Right cardiac atrium (tissue), 5 donors: Measurements from ENCODE around the gene IGDCC3. TPM values are rescaled to one million over a fixed set of nuclear protein-coding genes. Genes with fewer than 3 reads are reported as not detected.

ENCODE experiments used
- ATAC-seq, 2 donors: fragments of 200-7000 bp; cut with Tn5 transposase; one replicate each; pipeline versions ENCODE4 v1.8.0 to v1.9.1; 2020; ENCODE audit warnings: moderate library complexity in 2 of 2, mild to moderate bottlenecking in 1 of 2
- DNase-seq, 3 donors: peaks; one replicate each; pipeline ENCODE4 v3.0.0-alpha.2; 2020
- H3K27ac ChIP-seq: one replicate; pipeline ENCODE4 v1.5.1; 2013; ENCODE audit warnings: mild to moderate bottlenecking, low read length, control low read depth, moderate library complexity
- H3K27me3 ChIP-seq: one replicate; pipeline ENCODE4 v1.6.1; 2013; ENCODE audit not compliant: control insufficient read depth, insufficient read depth
- H3K4me1 ChIP-seq: one replicate; pipeline ENCODE4 v1.6.1; 2013; ENCODE audit warnings: low read length; ENCODE audit not compliant: control insufficient read depth, insufficient read depth
- H3K4me3 ChIP-seq: one replicate; pipeline ENCODE4 v1.5.1; 2013; ENCODE audit warnings: low read length, control low read depth
- H3K9me3 ChIP-seq: one replicate; pipeline ENCODE4 v1.6.1; 2013; ENCODE audit warnings: low read length; ENCODE audit not compliant: control insufficient read depth
- WGBS: extraction: QIAGEN DNeasy Blood & Tissue Kit; methylation state at CpG from one replicate; pipeline ENCODE4 v1.1.7; 2013; 5-methylcytosine and 5-hydroxymethylcytosine counted together
- intact Hi-C, 4 donors: fragments of 100-400 bp; cut with DNase I; formaldehyde crosslinking; loops; one replicate each; pipeline versions ENCODE4 v1.11.0 to v1.14.0; 2022 to 2023
- polyA plus RNA-seq: library from polyadenylated mRNA; stranded (reverse); fragments of 200-250 nt; gene quantifications from one replicate; pipeline ENCODE4 v1.2.3, GENCODE V29; 2013
- total RNA-seq, 4 donors: library from RNA; stranded (reverse); fragmentation: NEBNext Ultra II Directional; extraction: Animal tissue kit (Norgen Biotek cat#: 25700); gene quantifications; one replicate each; pipeline ENCODE4 v1.2.1, GENCODE V29; 2021
- donor health status: healthy with polysubstance abuse.
- donor health status: DM: no; HTN: yes; CAD: no.
- donor health status: DM: no; HTN: no; CAD: no.
- donor health status: DM: no; HTN: yes; CAD: no; lungs with severe emphysema.
- donor health status: DM: yes; HTN: yes; CAD: no.

Gene IGDCC3
- total and polyA plus RNA-seq, 5 donors: 0.09 to 0.14 (median 0.09) TPM; not detected in 2

DNA sequence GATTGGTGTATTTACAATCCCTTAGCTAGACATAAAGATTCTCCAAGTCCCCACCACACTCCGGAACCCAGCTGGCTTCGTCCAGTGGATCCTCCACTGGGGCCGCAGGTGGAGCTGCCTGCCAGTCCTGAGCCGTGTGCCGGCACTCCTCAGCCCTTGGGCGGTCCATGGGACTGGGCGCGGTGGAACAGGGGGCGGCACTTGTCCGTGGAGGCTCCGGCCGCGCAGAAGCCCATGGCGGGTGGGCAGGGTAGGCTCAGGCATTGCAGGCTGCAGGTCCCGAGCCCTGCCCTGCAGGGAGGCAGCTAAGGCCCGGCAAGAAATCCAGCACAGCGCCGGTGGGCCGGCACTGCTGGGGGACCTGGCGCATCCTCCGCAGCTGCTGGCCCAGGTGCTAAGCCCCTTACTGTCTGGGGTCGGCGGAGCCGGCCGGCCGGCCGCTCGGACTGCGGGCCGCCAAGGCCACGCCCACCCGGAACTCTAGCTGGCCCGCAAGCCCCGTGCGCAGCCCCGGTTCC, 76.8 kb downstream of the IGDCC3 start:
- intact Hi-C loops: loop anchor here in 1 of 4 donors (5.0 kb wide), 1 partner anchor 114 kb away; the partner anchor contains the start of gene CLPX
- ATAC-seq (no peak), DNase-seq (no peak)
- Histone ChIP-seq H3K4me3 (no peak overlapping the region), H3K9me3 (no peaks in the 10 kb centered on the region), H3K4me1 (no peaks in the 10 kb centered on the region), H3K27me3 (no peaks in the 10 kb centered on the region), H3K27ac (no peak overlapping the region)
- WGBS: 93% methylated on average over 36 of the region's 36 CpGs

DNA sequence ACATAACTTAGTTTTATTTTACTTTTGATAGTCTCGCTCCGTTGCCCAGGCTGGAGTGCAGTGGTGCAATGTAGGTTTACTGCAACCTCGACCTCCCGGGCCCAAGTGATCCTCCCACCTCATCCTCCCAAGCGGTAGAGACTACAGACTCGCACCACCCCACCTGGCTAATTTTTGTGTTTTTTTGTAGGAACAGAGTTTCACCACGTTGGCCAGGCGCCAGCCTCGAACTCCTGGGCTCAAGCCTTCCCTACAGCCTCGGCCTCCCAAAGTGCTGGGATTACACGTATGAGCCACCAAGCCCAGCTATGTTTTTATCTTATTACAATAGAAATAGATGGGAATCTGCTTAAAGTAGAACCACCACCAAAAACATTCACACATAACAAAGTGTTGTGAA, 79.1 kb downstream of the IGDCC3 start:
- Histone ChIP-seq H3K27ac (no peak overlapping the region), H3K27me3 (no peaks in the 10 kb centered on the region), H3K4me1 (no peaks in the 10 kb centered on the region), H3K9me3 (no peaks in the 10 kb centered on the region), H3K4me3 (no peak overlapping the region)
- intact Hi-C loops: loop anchor here in 2 of 4 donors (5.0 kb wide), 1 partner anchor 111 kb away; the partner anchor contains the start of gene CLPX (in 2 of the 2)
- DNase-seq (no peak), ATAC-seq (no peak)
- WGBS: 87% methylated on average over 11 of the region's 11 CpGs

DNA sequence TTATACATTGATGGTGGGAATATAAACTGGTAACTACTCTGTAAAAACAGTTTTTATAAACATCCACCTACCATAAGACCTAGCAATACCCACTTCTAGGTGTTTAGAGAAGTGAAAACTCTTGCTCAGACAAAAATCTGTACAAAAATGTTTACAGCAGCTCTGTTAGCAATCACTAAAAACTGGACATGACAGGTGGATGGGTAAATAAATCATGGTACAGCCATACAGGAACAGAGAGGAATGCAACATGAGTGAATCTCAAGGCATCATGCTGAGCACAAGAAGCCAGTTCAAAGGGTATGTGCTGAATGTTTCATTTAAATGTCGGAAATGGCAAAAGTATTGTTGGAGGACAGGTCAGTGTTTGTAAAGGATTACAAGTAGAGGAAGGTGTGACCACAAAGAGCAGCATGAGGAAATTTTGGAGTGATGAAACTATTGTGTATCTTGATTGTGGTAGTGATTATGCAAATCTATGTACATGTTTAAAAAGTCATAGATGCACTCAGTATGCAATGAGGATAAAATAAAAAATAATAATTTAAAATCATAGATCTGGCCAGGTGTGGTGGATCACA, 84.8 kb downstream of the IGDCC3 start:
- 70% methylated on average over 1 of the region's 1 CpG for WGBS

DNA sequence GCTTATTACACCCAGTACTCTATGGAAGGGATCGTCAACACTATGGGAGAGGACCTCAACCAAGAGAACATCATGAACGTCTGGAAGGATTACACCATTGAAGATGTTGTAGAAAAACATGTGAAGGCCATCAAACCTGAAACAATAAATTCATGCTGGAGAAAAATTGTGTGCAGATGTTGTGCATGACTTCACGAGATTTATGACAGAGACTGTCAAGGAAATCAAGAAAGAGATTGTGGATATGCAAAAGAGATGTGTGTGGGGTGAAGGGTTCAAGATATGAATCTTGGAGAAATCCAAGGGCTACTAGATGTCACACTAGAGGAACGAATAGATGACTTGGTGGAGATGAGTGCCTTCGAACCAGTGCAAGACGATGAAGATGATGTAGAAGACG, 87.6 kb downstream of the IGDCC3 start:
- WGBS: 89% methylated on average over 7 of the region's 7 CpGs
- Histone ChIP-seq H3K4me3 (no peak overlapping the region), H3K27ac (no peak overlapping the region), H3K9me3 (no peaks in the 10 kb centered on the region), H3K4me1 (no peaks in the 10 kb centered on the region), H3K27me3 (no peaks in the 10 kb centered on the region)
- DNase-seq: no peak
- intact Hi-C loops: no loop called here
- ATAC-seq: no peak

More for the DNA sequence above, 84.8 kb downstream of the IGDCC3 start:
- ATAC-seq (no peak), DNase-seq (no peak)
- Histone ChIP-seq H3K27ac (no peak overlapping the region), H3K27me3 (no peaks in the 10 kb centered on the region), H3K4me1 (no peaks in the 10 kb centered on the region), H3K9me3 (no peaks in the 10 kb centered on the region), H3K4me3 (no peak overlapping the region)
- intact Hi-C loops: no loop called here

DNA sequence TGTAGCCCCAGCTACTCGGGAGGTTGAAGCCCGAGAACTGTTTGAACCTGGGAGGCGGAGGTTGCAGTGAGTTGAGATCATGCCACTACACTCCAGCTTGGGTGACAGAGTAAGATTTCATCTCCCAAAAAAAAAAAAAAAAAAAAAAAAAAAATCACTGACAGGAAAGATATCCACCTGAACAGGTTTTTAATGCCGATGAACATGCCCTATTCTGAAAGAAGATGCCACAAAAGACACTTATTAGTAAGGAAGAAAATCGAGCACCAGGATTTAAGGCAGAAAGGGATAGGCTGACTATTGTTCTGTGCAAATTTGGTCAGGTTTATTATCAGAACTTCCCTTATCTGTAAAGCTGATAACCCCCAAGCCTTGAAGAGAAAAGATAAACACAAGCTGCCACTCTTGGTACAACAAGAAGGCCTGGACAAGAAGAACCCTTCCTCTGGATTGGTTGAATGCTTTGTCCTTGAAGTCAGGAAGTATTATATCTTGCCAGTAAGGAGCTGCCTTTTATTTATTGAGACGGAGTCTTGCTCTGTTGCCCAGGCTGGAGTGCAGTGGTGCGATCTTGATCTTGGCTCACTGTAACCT, 88.4 kb downstream of the IGDCC3 start:
- Histone ChIP-seq H3K9me3 (no peaks in the 10 kb centered on the region), H3K27ac (no peak overlapping the region), H3K27me3 (no peaks in the 10 kb centered on the region), H3K4me3 (no peak overlapping the region), H3K4me1 (no peaks in the 10 kb centered on the region)
- intact Hi-C loops: loop anchor here in 1 of 4 donors (5.0 kb wide), 1 partner anchor 102 kb away; the partner anchor contains the start of gene CLPX
- DNase-seq: no peak
- ATAC-seq: no peak
- 80% methylated on average over 7 of the region's 7 CpGs for WGBS

DNA sequence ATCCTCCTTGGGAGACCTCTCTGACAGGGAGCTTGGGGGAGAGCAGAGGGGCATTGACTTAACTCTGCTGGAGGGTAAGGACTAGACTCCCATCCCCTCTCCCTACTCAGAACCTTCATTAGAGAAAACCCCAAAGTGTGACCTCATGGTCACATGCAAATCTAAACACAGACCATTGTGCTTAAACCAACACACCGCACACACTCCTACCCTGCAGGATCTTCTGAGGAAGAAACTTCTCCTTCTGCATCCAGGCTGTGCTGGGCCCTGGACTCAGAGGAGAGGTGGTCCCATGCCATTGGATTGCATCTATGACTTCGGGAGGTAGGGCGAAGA, 90.3 kb downstream of the IGDCC3 start:
- H3K27me3 ChIP-seq: no peaks in the 10 kb centered on the region
- ATAC-seq (no peak), DNase-seq (no peak)
- no peaks in the 10 kb centered on the region for H3K9me3 ChIP-seq
- peak overlapping the region; percentile 50 for H3K27ac ChIP-seq
- no peaks in the 10 kb centered on the region for H3K4me1 ChIP-seq
- 88% methylated on average over 3 of the region's 3 CpGs for WGBS
- no peak overlapping the region for H3K4me3 ChIP-seq
- intact Hi-C loops: loop anchor here in 1 of 4 donors (5.0 kb wide), 1 partner anchor 100 kb away; the partner anchor contains the start of gene CLPX

DNA sequence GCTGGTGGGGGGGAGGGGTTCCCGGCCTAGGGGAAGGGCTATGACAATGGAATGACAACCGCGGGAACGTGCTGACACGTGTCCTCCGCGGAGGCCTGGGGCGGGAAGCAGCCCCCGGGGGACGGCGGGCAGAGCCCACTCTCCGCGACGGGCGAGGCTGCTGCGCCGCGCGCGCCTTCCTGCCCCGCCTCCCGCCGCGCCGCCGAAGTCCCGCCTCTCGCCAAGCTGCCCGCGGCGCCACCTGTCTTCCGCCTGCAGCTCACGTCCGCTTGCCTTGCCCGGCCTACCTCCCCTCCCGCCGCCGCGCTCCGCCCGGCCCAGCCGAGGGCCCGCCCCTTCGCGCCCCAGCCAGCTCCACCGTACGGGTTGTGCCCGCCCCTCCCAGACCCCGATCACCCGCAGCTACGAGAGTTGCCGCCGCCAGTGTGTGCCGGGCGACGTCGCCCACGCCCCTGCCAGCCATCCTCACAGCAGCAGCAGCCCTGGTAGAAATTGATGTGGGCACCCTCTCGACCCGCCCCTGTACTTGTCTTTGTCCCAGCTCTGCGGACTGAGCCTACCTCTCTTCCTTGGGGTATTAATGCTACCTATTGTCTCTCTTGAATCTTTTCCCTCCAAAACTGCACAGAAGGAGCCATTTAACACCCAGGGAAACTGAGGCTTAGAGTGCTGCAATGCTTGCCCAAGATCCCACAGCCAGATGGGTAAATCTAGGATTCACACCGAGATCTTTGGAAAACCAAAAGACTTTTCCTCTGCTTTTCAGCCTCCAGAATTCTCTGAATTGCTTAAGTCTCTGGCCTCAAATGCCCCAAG, 90.9 kb downstream of the IGDCC3 start, which contains the start of gene PARP16:
PARP16 (minus strand) TSS at position 180 of the 816 bp plus-strand sequence. CDS start 457 bp downstream, outside the sequence.
- ATAC-seq (peak; percentile 95 to 97), DNase-seq (peak; percentile 92 to 97 (median 97))
- 2% methylated on average over 62 of the region's 62 CpGs for WGBS
- H3K27ac ChIP-seq: peak within 1 kb of the TSS; percentile 67
- intact Hi-C loops: loop anchor here in 1 of 4 donors (5.0 kb wide), 1 partner anchor 100 kb away; the partner anchor contains the start of gene CLPX
- peak within 1 kb of the TSS; percentile 57 for H3K4me3 ChIP-seq
- no peaks in the 10 kb centered on the region for H3K9me3 ChIP-seq
- no peaks in the 10 kb centered on the region for H3K27me3 ChIP-seq
- H3K4me1 ChIP-seq: no peaks in the 10 kb centered on the region

DNA sequence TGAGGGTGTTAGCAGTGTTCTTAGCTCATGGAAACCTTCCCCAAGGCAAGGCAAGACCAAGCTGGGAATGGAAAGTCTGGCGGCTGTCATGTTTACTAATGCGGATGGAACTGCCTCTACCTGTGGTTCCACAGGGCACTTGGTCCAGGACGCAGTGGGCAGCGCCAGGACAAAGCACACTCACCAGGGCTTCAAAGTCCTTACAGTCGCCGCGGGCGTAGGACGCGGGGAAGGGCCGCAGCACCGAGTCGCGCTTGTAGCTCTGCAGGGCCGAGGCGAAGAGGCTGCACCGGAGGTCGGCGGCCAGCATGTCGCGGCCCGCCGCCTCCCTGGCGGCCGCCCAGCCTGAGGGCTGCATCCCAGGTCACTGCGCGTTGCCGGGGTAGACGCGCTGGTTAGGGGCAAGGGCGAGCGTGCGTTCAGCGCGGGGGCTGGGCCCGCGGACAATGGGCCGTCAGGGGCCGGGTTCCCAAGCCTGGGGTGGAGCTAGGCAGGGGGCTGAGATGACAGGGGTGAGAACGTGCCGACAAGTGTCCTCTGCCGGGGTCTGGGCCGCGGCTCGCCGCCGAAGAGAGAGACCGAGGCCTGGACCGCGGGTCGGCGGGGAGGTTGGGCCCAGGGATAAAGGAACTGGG, 91.6 kb downstream of the IGDCC3 start:
- DNase-seq (peak in 2 of 3 donors; percentile 81 to 82), ATAC-seq (peak; percentile 65 to 68)
- under 1% methylated on average over 52 of the region's 52 CpGs for WGBS
- peak overlapping the region; percentile 57 for H3K4me3 ChIP-seq
- peak overlapping the region; percentile 67 for H3K27ac ChIP-seq
- intact Hi-C loops: loop anchor here in 1 of 4 donors (5.0 kb wide), 1 partner anchor 99 kb away; the partner anchor contains the start of gene CLPX
- no peaks in the 10 kb centered on the region for H3K27me3 ChIP-seq
- no peaks in the 10 kb centered on the region for H3K9me3 ChIP-seq
- H3K4me1 ChIP-seq: no peaks in the 10 kb centered on the region

DNA sequence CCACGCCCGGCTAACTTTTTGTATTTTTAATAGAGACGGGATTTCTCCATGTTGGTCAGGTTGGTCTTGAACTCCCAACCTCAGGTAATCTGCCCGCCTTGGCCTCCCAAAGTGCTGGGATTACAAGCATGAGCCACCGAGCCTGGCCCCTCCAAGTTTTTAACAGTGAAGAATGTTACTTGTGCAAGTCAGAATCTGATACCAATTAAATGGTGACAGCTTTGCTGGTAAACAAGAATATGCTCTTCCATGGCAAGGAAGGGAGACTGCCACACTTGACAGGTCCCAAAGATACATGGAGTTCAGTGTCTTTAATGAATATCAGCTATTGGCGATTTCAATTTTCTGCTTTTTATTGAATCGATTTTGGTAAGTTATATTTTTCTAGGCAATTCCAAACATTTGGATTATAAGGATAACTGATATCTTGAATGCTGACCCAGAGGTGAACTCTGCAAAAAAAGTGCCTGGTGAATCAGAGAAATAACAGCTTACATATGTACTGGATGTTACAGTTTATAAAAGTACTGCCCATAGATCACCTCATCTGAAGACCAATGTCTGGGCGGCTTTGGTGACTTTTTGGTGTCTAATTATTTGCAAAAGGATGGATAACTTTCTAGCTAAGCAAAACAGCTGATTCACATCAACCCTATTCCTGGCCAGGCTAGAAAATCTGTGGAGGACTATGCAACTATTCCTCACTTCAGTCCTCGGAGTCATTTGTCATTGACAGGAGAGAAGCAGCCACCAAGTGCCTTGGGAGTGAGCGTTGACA, 92.3 kb downstream of the IGDCC3 start:
- Histone ChIP-seq H3K4me1 (no peaks in the 10 kb centered on the region), H3K27ac (peak overlapping the region; percentile 67), H3K9me3 (no peaks in the 10 kb centered on the region), H3K4me3 (peak overlapping the region; percentile 57), H3K27me3 (no peaks in the 10 kb centered on the region)
- 71% methylated on average over 10 of the region's 10 CpGs for WGBS
- DNase-seq (no peak), ATAC-seq (no peak)
- intact Hi-C loops: loop anchor here in 1 of 4 donors (5.0 kb wide), 1 partner anchor 98 kb away; the partner anchor contains the start of gene CLPX

DNA sequence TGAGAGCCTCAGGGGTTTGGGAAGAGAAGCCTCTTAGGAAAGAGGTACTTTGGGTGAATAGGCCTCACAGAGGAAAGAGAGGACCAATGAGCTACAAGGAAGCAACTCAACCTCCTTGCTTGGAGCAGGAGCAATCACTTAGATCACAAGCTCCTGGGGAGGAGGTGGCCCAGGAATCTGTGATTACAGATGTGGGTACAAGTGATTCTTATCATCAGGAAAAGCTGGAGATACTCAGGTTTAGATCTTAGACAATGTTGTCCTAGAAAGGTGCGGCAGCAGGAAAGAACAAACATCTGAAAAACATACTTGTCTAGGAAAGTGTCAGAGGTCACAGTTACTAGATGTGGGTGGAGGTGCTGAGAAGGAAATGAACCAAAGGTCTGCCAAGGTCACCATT, 99.3 kb downstream of the IGDCC3 start:
- ATAC-seq: no peak
- no peak overlapping the region for H3K4me3 ChIP-seq
- peaks cover 3% of the 10 kb centered on the region for H3K4me1 ChIP-seq
- H3K27ac ChIP-seq: no peak overlapping the region
- no peaks in the 10 kb centered on the region for H3K27me3 ChIP-seq
- 71% methylated on average over 1 of the region's 1 CpG for WGBS
- no peak for DNase-seq
- no peaks in the 10 kb centered on the region for H3K9me3 ChIP-seq
- intact Hi-C loops: loop anchor here in 1 of 4 donors (10.0 kb wide), 1 partner anchor 84 kb away; no protein-coding TSS in a partner anchor
